HepG2 (cell line): ENCODE data around the gene WDR20.

Source experiments
- ETS1 ChIP-seq: sonication (generic); formaldehyde crosslinking; IDR thresholded peaks from 2 replicates; pipeline ENCODE4 v1.4.0; 2020; ENCODE audit warnings: missing genetic modification reagents
- NKX3-1 ChIP-seq: sonication (generic); formaldehyde crosslinking; IDR thresholded peaks from 2 replicates; pipeline ENCODE4 v1.5.0; 2020; ENCODE audit warnings: missing genetic modification reagents
- POGZ ChIP-seq: sonication (generic); formaldehyde crosslinking; IDR thresholded peaks from 2 replicates; pipeline ENCODE4 v1.4.0; 2020; ENCODE audit warnings: mild to moderate bottlenecking, missing genetic modification reagents

DNA sequence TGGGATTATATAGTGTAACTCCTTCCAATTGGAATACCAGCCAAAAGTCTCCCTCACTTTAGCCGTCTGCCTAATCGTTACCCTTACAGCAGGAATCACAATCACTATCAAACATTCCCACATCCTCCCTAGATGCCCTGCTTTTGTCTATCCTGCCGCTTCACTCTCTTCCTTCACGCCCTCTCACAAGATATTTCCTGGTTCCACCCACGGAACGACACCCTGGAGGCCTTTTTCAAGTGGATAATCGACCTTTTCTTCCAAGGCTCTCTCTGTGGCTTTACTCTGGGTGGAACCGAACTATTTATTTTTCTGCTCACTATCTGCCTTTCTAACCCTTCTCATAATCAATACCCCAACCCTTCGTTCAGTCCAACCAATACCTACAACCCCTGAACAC lies 106.4 kb downstream of the WDR20 start:
- no peak for TF ChIP-seq NKX3-1 (CRISPR knock-in tag)
- no peak for TF ChIP-seq POGZ (CRISPR knock-in tag)
- TF ChIP-seq ETS1 (CRISPR knock-in tag), result no peak
